Astrocyte (in vitro differentiated cells and primary cell): ENCODE results near the gene TWF2. TPM values are rescaled to one million over a fixed set of nuclear protein-coding genes. Genes with fewer than 3 reads are reported as not detected.

ENCODE experiments used
- DNase-seq: peaks from one replicate; pipeline ENCODE4 v3.0.0-alpha.2; 2010; ENCODE audit warnings: low read depth
- FAIRE-seq: peaks from 2 replicates; lab custom pipeline; 2011; peaks lifted over from hg19 to GRCh38; lab: Jason Lieb, UNC
- H2AFZ ChIP-seq: 2 replicates; pipeline ENCODE4 v1.6.0; 2012; ENCODE audit warnings: low read depth, low read length, inconsistent platforms
- H3K27ac ChIP-seq: 2 replicates; pipeline ENCODE4 v1.5.1; 2011; ENCODE audit warnings: low read depth, low read length, inconsistent platforms
- H3K27me3 ChIP-seq: 2 replicates; pipeline ENCODE4 v1.6.0; 2011; ENCODE audit warnings: low read length, inconsistent platforms; ENCODE audit not compliant: insufficient read depth
- H3K36me3 ChIP-seq: 2 replicates; pipeline ENCODE4 v1.5.1; 2011; ENCODE audit warnings: low read length, inconsistent platforms; ENCODE audit not compliant: insufficient read depth
- H3K4me1 ChIP-seq: 2 replicates; pipeline ENCODE4 v1.5.1; 2011; ENCODE audit warnings: low read length, inconsistent platforms; ENCODE audit not compliant: insufficient read depth
- H3K4me2 ChIP-seq: 2 replicates; pipeline ENCODE4 v1.6.0; 2012; ENCODE audit warnings: low read length, inconsistent platforms
- H3K4me3 ChIP-seq: 2 replicates; pipeline ENCODE4 v1.5.1; 2011; ENCODE audit warnings: low read depth, mild to moderate bottlenecking, low read length, inconsistent platforms; ENCODE audit not compliant: insufficient read depth
- H3K79me2 ChIP-seq: 2 replicates; pipeline ENCODE4 v1.6.0; 2012; ENCODE audit warnings: mild to moderate bottlenecking, low read length, inconsistent platforms; ENCODE audit not compliant: insufficient read depth
- H3K9ac ChIP-seq: 2 replicates; pipeline ENCODE4 v1.6.0; 2012; ENCODE audit warnings: mild to moderate bottlenecking, low read length, inconsistent platforms
- H3K9me3 ChIP-seq: 2 replicates; pipeline ENCODE4 v1.5.1; 2012; ENCODE audit warnings: low read depth, mild to moderate bottlenecking, low read length, inconsistent platforms; ENCODE audit not compliant: insufficient read depth
- H4K20me1 ChIP-seq: 2 replicates; pipeline ENCODE4 v1.6.0; 2012; ENCODE audit warnings: low read length, inconsistent platforms; ENCODE audit not compliant: insufficient read depth
- H3K27ac Mint-ChIP-seq: one replicate; pipeline ENCODE4 v1.8.0; 2021; ENCODE audit warnings: mild to moderate bottlenecking, mixed read lengths; ENCODE audit not compliant: unreplicated experiment
- H3K27me3 Mint-ChIP-seq: one replicate; pipeline ENCODE4 v1.8.0; 2021; ENCODE audit warnings: low read depth, mixed read lengths; ENCODE audit not compliant: unreplicated experiment
- H3K36me3 Mint-ChIP-seq: one replicate; pipeline ENCODE4 v1.8.0; 2021; ENCODE audit warnings: low read depth, mixed read lengths; ENCODE audit not compliant: unreplicated experiment
- H3K4me1 Mint-ChIP-seq: one replicate; pipeline ENCODE4 v1.8.0; 2021; ENCODE audit warnings: low read depth, mixed read lengths; ENCODE audit not compliant: unreplicated experiment
- H3K4me3 Mint-ChIP-seq: one replicate; pipeline ENCODE4 v1.8.0; 2021; ENCODE audit warnings: mild to moderate bottlenecking, moderate library complexity, mixed read lengths; ENCODE audit not compliant: unreplicated experiment
- H3K9me3 Mint-ChIP-seq: one replicate; pipeline ENCODE4 v1.8.0; 2021; ENCODE audit warnings: mild to moderate bottlenecking, mixed read lengths; ENCODE audit not compliant: unreplicated experiment
- CTCF ChIP-seq: IDR thresholded peaks from 2 replicates; pipeline ENCODE4 v1.5.1; 2011; ENCODE audit warnings: low read depth, mild to moderate bottlenecking, inconsistent platforms, low read length, moderate library complexity; ENCODE audit not compliant: insufficient read depth
- EZH2 ChIP-seq: IDR thresholded peaks from 2 replicates; pipeline ENCODE4 v1.6.1; 2012; ENCODE audit warnings: mild to moderate bottlenecking, low read length, inconsistent platforms; ENCODE audit not compliant: insufficient read depth
- total RNA-seq: library from RNA; stranded (reverse); gene quantifications from 2 replicates; pipeline ENCODE4 v1.2.1, GENCODE V29; 2021

The TWF2 gene
- total RNA-seq, 1 donor from 2014 or later: 103 TPM

- no peak overlapping the region for H3K4me3 ChIP-seq
- no peaks in the 10 kb centered on the region for H3K27me3 ChIP-seq
- Mint-ChIP-seq H3K27me3 (peaks cover 9% of the 10 kb centered on the region), H3K9me3 (peaks cover 6% of the 10 kb centered on the region), H3K4me1 (no peaks in the 10 kb centered on the region), H3K36me3 (peaks cover 14% of the 10 kb centered on the region), H3K4me3 (no peak overlapping the region), H3K27ac (peak overlapping the region; percentile 60)
- no peak for TF ChIP-seq CTCF
- no peak for TF ChIP-seq EZH2
- H3K27ac ChIP-seq: no peak overlapping the region
- peaks cover 11% of the 10 kb centered on the region for H3K36me3 ChIP-seq
- H4K20me1 ChIP-seq: peaks cover 33% of the 10 kb centered on the region
- FAIRE-seq (no peak), DNase-seq (no peak)
- no peaks in the 10 kb centered on the region for H3K4me1 ChIP-seq
- H3K9ac ChIP-seq: no peak overlapping the region
- no peaks in the 10 kb centered on the region for H3K9me3 ChIP-seq
- no peaks in the 10 kb centered on the region for H3K79me2 ChIP-seq
- no peak overlapping the region for H3K4me2 ChIP-seq
- no peak overlapping the region for H2AFZ ChIP-seq
Observed at GRCh38 chr3:52226229-52226817, 12.6 kb downstream of the TWF2 start.

GRCh38 chr3:52225452-52226228 lies 13.3 kb downstream of the TWF2 start, which contains the start of gene TLR9:
TLR9 (minus strand) TSS chr3:52225645; CDS start chr3:52225529, 116 bp downstream.
- DNase-seq: no peak
- H4K20me1 ChIP-seq: peaks cover 26% of the 10 kb centered on the region
- Mint-ChIP-seq H3K27me3 (peaks cover 9% of the 10 kb centered on the region), H3K4me1 (no peaks in the 10 kb centered on the region), H3K36me3 (peaks cover 14% of the 10 kb centered on the region), H3K4me3 (no peak within 1 kb of the TSS), H3K27ac (peak within 1 kb of the TSS; percentile 60), H3K9me3 (peaks cover 6% of the 10 kb centered on the region)
- no peak within 1 kb of the TSS for H3K27ac ChIP-seq
- no peak for TF ChIP-seq EZH2
- TF ChIP-seq CTCF: no peak
- no peaks in the 10 kb centered on the region for H3K79me2 ChIP-seq
- peaks cover under 1% of the 10 kb centered on the region for H3K4me1 ChIP-seq
- H3K36me3 ChIP-seq: peaks cover 7% of the 10 kb centered on the region
- no peaks in the 10 kb centered on the region for H3K27me3 ChIP-seq
- H3K9me3 ChIP-seq: no peaks in the 10 kb centered on the region
- H3K9ac ChIP-seq: no peak within 1 kb of the TSS
- no peak within 1 kb of the TSS for H2AFZ ChIP-seq
- FAIRE-seq: no peak
- H3K4me2 ChIP-seq: no peak within 1 kb of the TSS
- H3K4me3 ChIP-seq: no peak within 1 kb of the TSS
